SKM-1 (cell line): Measurements from ENCODE around the gene TAS2R40.

Experiments
- DNase-seq: peaks from one replicate; lab custom pipeline; 2025; ENCODE audit not compliant: unreplicated experiment; lab: John Stamatoyannopoulos, UW

The TAS2R40 gene

DNA sequence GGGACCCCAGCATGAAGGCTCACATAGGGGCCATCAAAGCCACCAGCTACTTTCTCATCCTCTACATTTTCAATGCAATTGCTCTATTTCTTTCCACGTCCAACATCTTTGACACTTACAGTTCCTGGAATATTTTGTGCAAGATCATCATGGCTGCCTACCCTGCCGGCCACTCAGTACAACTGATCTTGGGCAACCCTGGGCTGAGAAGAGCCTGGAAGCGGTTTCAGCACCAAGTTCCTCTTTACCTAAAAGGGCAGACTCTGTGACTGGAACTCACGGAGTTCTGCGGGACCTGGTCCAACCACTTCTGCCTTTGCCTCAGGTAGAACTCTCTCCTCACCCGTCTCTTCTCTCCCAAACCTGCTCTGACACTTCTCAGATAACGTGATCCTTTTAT is 945 bp downstream of the TAS2R40 start:
- peak; percentile 85 for DNase-seq

DNA sequence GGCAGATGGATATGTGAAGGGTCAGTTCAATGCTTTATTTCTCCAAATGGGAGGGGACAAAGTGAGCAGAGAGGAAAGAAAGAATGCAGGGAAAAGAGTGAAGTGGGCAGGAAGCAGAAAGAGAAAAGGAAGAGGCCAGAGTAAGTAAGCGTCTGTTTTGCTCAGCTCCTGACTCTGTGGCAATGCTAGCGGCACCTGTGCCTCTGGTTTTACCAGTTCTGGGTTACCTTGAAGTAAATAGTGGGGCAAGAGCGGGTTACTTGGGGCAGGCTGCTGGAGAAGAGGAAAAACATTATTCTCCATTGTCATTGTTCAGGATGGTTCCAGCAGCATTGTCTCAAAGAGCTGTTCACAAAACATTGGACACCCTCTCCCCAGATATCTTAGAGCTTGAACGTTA is 1.9 kb downstream of the TAS2R40 start:
- DNase-seq: no peak

DNA sequence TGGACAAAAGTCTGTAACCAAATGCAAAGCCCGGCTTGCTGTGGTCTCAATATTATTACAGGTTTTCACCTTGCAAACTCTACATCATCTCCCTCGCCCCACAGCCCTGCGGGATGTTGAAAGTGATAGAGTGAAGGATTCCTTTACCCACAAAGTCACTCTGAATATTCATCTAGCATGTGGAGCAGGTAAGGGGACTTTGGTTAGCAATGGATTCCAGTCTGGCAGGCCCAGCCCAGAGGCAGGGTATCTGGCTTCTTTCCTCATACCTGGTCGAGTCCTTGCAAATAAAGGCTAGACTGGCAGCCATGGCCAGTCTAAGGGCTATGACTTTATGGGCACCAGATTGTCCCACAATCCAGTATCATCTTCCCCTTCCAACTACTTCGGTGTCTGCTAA is 3.2 kb downstream of the TAS2R40 start:
- no peak for DNase-seq

DNA sequence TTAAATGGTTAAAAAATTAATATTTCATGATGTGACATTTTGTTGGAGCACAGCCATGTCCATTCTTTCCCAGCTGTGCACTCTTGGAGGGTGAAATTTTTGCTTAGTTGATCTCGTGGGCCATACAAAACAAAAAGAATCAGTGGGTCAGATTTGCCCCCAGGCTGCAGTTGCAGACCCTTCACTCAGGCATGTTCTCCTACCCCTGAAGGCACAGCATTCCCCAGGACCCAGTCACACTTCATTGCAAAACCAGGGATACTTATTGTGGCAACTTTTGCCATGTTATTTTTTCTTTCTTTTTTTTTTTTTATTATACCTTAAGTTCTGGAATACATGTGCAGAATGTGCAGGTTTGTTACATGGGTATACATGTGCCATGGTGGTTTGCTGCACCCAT is 6.0 kb downstream of the TAS2R40 start:
- DNase-seq: no peak

DNA sequence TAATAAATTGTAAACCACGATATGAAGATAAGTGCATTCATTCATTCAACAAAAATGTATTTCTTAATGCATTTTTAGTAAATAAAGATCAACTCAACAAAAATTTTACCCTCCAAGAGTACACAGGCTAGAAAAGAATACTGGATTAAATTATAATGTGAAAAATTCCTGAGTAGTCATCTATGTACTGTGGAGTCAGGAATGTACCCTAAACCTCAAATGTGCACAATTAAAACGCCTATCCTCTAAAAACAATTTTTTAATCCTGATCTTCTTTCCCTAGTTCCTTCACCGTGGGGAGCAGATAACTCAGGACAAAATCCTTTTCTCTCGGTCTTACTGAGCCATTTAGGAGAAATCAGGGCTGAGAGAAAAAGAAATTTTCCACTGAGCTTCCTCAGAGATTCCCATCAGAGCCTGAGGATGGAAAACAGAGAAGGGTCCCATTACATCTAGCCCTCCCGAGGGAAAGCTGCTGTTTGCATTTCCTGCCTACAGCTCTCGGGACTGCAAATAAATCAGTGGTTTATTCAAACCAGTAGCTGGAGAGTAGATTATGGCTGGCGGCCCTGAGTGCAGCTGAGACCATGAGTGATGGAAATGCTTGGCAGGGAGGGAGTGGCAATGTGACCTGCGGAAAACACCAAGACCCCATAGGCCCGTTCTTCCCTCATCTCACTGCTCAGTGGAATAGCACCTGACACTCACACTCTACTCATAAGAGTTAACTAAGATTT is 7.4 kb downstream of the TAS2R40 start:
- DNase-seq: no peak

DNA sequence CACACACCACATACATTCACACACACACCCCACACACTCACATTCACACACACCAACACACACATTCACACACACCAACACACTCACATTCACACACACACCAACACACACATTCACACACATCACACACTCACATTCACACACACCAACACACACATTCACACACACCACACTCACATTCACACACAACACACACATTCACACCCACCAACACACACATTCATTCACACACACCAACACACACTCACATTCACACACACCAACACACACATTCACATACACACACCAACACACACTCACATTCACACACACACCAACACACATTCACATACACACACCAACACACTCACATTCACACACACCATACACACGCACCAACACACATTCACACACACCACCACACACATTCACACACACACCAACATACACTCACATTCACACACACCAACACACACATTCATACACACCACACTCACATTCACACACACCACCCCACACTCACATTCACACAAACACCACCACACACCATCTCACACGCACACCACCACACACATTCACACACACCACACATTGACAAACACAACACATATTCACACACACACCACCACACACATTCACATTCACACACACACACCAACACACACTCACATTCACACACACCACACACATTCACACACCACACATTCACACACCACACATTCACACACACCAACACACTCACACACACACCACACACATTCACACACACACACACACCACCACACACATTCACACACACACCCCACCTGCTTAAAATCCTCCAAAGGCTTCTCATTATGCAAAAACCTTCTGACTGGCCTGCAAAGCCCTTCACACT is 9.0 kb downstream of the TAS2R40 start:
- DNase-seq: no peak

DNA sequence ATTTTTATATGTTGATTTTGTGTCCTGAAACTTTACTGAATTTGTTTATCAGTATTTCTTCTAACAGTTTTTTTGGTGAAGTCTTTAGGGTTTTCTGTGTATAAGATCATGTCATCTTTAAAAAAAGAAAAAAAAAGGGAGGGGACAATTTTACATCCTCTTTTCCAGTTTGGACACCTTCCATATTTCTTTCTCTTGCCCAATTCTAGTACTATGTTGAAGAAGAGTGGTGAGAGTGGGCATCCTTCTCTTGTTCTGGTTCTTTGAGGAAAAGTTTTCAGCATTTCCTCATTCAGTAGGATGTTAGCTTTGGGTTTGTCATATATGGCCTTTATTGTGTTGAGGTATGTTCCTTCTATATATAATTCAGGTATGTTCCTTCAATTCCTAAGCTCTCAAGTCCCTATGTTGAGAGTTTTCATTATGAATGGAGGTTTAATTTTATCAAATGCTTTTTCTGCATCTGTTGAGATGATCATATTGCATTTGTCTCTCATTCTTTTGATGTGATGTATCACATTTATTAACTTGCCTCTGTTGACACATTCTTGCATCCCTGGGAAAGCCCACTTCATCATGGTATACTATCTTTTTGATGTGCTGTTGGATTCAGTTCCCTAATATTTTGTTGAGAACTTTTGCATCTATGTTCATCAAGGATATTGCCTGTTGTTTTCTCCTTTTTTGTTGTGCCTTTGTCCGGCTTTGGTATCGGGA is 12.1 kb downstream of the TAS2R40 start:
- peak; percentile 17 for DNase-seq

DNA sequence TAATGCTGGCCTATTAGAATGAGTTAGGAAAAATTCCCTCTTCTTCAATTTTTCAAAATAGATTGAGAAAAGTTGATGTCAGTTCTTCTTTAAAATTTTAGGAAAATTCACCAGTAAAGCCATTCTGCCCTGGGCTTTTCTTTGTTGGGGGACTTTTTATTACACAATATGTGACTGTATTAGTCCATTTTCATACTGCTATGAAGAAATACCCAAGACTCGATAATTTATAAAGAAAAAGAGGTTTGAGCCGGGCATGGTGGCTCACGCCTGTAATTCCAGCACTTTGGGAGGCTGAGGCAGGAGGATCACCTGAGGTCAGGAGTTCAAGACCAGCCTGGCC is 12.7 kb downstream of the TAS2R40 start:
- no peak for DNase-seq

DNA sequence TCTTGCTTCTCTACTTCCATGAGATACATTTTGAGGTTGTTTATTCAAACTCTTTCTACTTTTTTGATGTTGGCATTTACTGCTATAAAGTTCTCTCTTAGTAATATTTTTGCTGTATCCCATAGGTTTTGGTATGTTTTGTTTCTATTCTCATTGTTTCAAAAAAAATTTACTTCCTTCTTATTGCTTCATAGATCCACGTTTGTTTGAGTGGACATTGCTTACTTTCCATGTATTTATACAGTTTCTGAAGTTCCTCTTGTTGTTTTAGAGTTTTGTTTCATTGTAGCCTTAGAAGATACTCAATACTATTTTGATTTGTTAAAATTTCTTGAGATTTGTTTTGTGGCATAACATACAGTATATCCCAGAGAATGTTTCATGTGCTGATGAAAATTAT is 13.7 kb downstream of the TAS2R40 start:
- no peak for DNase-seq

DNA sequence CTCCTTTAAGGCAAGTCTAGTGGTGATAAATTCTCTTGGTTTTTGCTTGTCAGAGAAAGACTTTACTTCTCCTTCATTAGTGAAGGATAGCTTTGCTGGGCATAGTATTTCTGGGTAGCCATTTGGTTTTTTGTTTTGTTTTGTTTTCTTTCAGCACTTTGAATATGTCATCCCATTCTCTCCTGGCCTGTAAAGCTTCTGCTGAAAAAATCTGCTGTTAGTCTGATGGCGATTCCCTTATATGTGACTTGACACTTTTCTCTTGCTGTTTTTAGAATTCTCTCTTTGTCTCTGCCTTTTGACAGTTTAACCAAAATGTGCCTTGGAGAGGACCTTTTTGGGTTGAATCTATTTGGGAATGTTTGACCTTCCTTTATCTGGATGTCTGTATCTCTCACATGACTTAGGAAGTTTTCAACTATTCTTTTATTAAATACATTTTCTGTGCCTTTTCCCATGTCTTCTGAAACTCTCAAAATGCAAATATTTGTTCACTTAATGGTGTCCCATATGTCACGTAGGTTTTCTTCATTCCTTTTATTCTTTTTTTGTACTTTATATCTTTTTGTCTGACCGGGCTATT is 14.7 kb downstream of the TAS2R40 start:
- DNase-seq: no peak

DNA sequence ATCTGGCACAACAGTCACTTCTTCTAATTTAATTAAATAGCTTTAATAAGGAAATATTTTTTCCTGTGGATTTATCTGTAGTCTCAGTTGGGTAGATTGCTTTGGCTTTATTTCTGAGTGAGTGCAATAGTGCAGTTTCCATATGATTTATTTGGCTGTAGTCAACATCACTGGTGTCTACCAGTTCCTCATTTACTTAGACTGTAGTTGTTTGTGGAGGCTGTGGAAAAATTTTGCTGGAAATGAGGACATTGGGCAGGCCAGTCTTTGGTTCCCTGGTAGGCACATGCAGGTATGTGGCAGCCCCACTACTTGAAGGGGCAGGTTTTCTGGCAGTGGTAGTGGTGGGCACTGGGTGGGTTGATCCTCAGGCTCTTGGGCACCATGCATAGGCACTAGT is 15.5 kb downstream of the TAS2R40 start:
- DNase-seq: no peak

DNA sequence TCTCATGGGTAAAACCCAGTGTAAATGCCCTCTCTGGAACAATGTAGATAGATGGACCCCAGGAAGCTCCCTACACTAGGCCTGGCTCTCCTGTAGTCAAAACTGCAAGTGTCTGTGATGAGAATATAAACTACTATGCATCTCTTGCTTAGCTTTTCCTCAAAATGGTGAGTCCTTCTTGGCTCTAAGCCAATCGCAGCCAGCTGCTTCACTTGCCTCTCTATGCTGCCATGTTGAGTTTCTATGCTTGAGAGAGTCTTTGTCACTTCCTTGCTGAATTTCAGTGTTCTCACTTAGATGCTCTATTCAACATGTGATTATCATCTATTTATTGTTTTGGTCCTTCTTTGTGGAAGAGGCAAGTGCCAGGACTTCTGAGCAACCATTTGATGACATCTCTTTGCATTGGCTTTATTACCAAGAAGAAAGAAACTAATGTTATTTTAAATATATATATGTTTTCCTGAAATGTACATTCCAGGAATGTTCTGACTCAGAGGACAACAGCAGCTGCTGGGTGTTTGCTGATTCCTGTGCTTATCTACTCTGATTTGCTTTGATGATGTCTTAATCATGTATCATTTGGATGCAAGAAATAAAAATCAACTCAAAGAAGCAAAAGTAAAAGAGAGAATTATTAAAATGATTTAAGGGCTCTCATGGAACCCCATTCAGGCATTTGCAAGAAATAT is 16.6 kb downstream of the TAS2R40 start:
- no peak for DNase-seq

DNA sequence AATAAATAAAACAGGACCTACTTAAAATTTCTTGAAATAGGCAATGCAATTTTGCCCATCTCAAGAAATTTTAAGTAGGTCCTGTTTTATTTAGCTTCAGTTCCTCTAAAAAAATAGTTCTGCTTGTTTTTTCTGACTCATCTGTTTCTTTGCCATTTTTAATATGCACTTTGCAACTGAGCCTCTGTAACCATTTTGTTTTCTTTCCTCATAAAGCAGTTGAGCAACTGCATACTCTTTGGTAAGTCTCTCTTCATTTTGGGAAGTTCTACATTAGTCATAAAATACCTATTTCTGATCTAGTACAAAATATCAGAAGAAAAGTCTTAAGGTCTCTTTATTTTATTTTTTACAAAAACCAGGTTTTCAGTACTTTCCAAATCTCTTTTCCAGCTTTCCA is 18.0 kb downstream of the TAS2R40 start:
- peak; percentile 86 for DNase-seq

DNA sequence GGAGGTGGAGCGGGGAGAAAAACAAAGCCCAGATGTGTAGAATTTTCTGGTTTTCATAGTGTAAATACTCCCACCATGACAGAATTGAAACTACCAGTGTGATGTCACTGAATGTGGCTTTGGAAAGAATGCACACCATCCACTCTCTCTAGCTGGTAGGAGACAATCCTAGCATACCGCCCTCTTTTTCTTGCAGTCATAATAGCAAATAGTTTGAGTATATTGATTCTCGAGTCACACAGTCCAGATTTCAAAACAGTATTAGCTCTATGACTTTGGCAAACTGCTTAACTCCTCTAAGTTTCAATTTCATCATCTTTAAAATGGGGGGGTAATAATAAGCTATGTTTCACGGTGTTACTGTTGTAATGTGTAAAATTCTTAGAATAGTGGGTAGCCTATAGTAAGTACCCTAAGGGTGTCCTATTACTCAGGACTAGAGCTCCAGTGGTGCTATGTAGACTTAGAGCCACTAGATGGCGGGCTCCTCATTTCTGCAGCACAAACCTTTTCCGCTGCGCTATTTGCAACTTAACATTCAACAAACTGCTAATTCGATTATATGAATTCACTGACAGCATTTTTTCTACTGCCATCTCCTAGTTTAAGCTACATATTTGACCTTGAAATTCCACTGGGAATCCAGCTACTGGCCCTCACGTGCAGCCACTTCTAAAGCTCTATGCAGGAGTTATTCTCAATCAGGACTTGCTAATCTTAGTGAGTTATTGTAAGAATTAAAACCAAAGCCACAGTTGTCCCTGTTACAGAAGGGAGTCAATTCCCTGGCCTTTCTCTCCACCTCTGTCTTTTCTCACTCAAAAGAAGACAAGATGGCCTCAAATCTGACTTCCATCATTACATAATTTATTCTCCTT is 18.7 kb downstream of the TAS2R40 start:
- DNase-seq: peak; percentile 66

DNA sequence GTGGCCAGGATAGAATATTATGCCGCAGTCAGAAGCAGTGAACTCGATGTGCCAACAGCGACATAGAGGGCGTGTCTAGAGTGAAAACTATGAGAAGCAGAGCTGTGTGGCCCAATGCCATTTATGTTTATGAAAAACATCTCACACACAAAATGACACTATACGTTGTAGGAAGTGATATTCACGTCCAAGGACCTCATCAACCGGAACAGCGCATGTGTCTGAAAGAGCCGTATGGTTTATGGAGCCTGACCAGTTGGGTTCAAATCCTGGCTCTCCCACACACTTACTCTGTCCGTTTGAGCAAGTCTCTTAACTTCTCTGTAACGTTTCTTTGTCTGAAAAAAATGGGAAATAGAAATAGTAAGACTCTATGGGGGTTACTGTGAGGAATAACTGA is 20.5 kb downstream of the TAS2R40 start:
- no peak for DNase-seq

DNA sequence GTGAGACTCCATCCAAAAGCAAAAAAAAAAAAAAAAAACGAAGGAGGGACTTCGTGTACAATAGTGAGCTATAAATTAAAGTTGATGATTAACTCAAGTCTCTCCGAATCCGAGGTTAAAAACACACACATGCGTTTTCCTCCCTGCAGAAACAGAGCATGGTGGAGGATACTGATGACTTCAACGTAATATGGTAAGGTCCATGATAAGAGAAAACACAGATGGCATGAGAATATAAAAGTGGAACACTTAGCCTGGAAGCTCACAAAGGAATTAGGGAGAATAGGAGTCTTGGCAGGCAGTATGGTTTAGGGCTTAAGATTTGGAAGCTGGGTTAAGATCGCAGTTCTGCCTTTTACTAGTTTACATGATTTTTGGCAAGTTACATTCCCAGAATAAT is 21.3 kb downstream of the TAS2R40 start:
- no peak for DNase-seq

DNA sequence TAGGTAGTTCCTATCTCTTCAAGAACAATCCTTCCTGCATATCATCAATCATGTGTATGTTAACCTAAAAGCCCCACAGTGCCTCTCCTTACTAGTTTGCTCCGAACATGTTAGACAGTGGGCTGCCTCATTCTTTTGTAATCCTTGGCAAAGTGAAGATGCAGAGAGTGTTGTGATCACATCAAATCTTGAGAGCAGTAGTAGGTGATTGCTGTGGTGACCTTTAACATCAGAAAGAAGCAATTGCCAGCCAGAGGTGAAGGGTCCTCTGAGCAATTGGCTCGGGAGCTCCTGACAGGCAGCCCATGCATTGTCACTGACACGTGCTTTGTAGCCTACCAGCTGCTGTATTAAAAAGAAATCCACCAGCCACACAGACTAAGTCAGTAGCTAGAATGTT is 21.8 kb downstream of the TAS2R40 start:
- no peak for DNase-seq

DNA sequence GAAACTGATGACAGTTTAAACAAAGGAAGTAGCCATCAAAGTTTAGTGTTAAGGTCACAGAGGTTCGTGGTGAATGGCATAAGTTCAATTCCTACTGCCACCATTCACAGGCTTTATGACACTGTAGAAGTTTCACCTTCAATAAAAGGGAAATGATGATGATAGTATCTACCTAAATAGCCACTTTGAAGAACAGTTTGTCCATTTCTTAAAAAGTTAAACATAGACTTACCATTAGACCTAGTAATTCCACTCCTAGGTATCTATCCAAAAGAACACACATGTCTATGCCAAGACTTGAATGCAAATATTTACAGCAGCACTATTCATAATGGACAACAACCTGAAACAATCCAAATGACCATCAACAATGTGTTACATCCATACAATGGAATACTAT is 22.5 kb downstream of the TAS2R40 start:
- no peak for DNase-seq

DNA sequence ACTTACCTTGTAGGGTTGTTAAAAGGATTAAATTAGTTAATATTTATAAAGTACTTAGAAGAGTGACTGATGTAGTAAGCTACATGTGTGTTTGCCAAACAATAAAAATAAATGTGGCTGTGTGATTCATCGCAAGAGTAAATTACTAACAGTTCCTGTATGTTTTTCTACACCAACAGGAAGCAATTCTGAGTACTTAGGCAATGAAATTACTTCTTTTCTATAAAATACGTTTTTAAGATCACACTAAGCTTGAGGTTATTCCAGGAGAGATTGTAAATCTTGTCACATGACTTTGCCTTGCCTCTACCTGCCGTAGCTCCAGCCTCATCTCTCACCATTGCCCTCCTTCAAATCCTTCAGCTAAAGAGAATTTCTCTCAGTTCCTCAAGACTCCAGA is 23.3 kb downstream of the TAS2R40 start:
- DNase-seq: no peak

DNA sequence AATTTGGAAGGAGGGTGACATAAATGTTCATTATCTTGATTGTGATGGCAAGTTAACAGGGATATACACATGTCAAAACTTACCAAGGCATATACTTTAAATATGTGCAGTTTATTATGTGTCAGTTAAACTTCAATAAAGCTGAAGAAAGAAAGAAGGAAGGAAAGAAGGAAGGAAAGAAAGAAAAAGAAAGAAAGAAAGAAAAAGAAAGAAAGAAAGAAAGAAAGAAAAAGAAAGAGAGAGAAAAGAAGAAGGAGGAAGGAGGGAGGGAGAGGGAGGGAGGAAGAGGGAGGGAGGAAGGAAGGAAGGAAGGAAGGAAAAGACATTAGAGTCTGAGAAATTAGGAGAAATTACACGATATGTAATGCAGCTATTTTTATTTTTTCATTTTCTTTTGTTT is 25.5 kb downstream of the TAS2R40 start:
- DNase-seq: no peak
